HCT116 (cell line): Measurements from ENCODE around the gene ATP2C1. TPM values are rescaled to one million over a fixed set of nuclear protein-coding genes. Genes with fewer than 3 reads are reported as not detected.

Experiments
- ATAC-seq: fragments of 200-7000 bp; cut with Tn5 transposase; 2 replicates; pipeline ENCODE4 v1.9.1; 2020; ENCODE audit warnings: mild to moderate bottlenecking, moderate library complexity
- BruUV-seq: library from RNA; stranded (reverse); fragments of 400-500 nt; replicated peaks from 2 replicates; lab custom pipeline; 2021; lab: Mats Ljungman, UMichigan
- CTCF ChIA-PET: fragments of 300-600 bp; sonication (Branson Sonifier 250); formaldehyde crosslinking; loops from one replicate; lab custom pipeline; 2021; ENCODE audit warnings: antibody characterized with exemption; lab: Charles Lee
- POLR2A ChIA-PET: fragments of 300-600, 350-600 bp; sonication (Branson Sonifier 250); formaldehyde crosslinking; loops from one replicate; lab custom pipeline; 2021; ENCODE audit warnings: antibody characterized with exemption; lab: Charles Lee
- RAD21 ChIA-PET, 2 experiments: fragments of 300-600 bp; sonication (Branson Sonifier 250); formaldehyde crosslinking; loops; one replicate each; lab custom pipeline; 2023; ENCODE audit warnings: low total read pairs in 2 of 2; ENCODE audit not compliant: uncharacterized antibody in 2 of 2, unreplicated experiment in 2 of 2, low non-redundant PET in 1 of 2; lab: Charles Lee
- DNase-seq: peaks from one replicate; pipeline ENCODE4 v3.0.0-alpha.2; 2010; ENCODE audit warnings: low read depth, low spot score
- H2AFZ ChIP-seq: fragments of 200-600 bp; shearing (Covaris generic), sonication (generic); 2 replicates; pipeline ENCODE4 v1.6.1; 2017; ENCODE audit warnings: low read depth, mixed run types, mixed read lengths, antibody characterized with exemption, low read length; ENCODE audit not compliant: poor library complexity, severe bottlenecking
- H3K27ac ChIP-seq: 2 replicates; pipeline ENCODE4 v1.5.1; 2012; ENCODE audit warnings: low read depth, low read length
- H3K27me3 ChIP-seq: fragments of 200-600 bp; sonication (generic); 2 replicates; pipeline ENCODE4 v1.6.1; 2016; ENCODE audit warnings: mixed run types, low read length, mixed read lengths; ENCODE audit not compliant: insufficient read depth
- H3K36me3 ChIP-seq, 2 experiments: fragments of 200-500 bp in 1 of 2; fragments of 200-600 bp in 1 of 2; sonication (Bioruptor generic) in 1 of 2; sonication (generic) in 1 of 2; 2 replicates each; pipeline versions ENCODE4 v1.5.1 to v1.6.1; 2014 to 2016; ENCODE audit warnings: low read length in 2 of 2, inconsistent platforms in 1 of 2, mixed read lengths in 1 of 2, mixed run types in 1 of 2; ENCODE audit not compliant: insufficient read depth in 2 of 2, control insufficient read depth in 1 of 2
- H3K4me1 ChIP-seq, 2 experiments: fragments of 200-600 bp in 1 of 2; sonication (generic) in 1 of 2; 2 replicates each; pipeline versions ENCODE4 v1.5.1 to v1.6.1; 2012 to 2017; ENCODE audit warnings: low read length in 2 of 2, inconsistent platforms in 1 of 2, mild to moderate bottlenecking in 1 of 2, mixed read lengths in 1 of 2, mixed run types in 1 of 2, moderate library complexity in 1 of 2; ENCODE audit not compliant: insufficient read depth in 2 of 2, control insufficient read depth in 1 of 2
- H3K4me2 ChIP-seq: fragments of 200-600 bp; sonication (generic); 2 replicates; pipeline ENCODE4 v1.6.1; 2017; ENCODE audit warnings: mixed run types, low read length, mixed read lengths
- H3K4me3 ChIP-seq, 2 experiments: fragments of 200-600 bp in 1 of 2; sonication (generic) in 1 of 2; replicated peaks in 1 of 2; 2 replicates each; pipeline ENCODE4 v1.5.1; 2011 to 2016; ENCODE audit warnings: low read length in 2 of 2, control low read depth in 1 of 2, low read depth in 1 of 2, mild to moderate bottlenecking in 1 of 2, mixed read lengths in 1 of 2, mixed run types in 1 of 2
- H3K79me2 ChIP-seq: fragments of 200-600 bp; sonication (generic); 2 replicates; pipeline ENCODE4 v1.6.1; 2017; ENCODE audit warnings: mild to moderate bottlenecking, mixed run types, low read length, moderate library complexity, mixed read lengths; ENCODE audit not compliant: insufficient read depth
- H3K9ac ChIP-seq: fragments of 200-600 bp; sonication (generic); 2 replicates; pipeline ENCODE4 v1.6.1; 2016; ENCODE audit warnings: low read length, mixed read lengths
- H3K9me2 ChIP-seq: fragments of 200-600 bp; sonication (generic), shearing (Covaris generic); 2 replicates; pipeline ENCODE4 v1.6.1; 2017; ENCODE audit warnings: mixed run types, mild to moderate bottlenecking, moderate library complexity; ENCODE audit not compliant: insufficient read depth
- H3K9me3 ChIP-seq, 2 experiments: fragments of 200-500 bp in 1 of 2; fragments of 200-600 bp in 1 of 2; sonication (Bioruptor generic) in 1 of 2; sonication (generic) in 1 of 2; 2 replicates each; pipeline ENCODE4 v1.6.1; 2014 to 2017; ENCODE audit warnings: low read length in 2 of 2, mixed read lengths in 2 of 2, inconsistent platforms in 1 of 2, low read depth in 1 of 2, mild to moderate bottlenecking in 1 of 2, mixed run types in 1 of 2, moderate library complexity in 1 of 2; ENCODE audit not compliant: control insufficient read depth in 1 of 2, insufficient read depth in 1 of 2
- H4K20me1 ChIP-seq: fragments of 200-600 bp; sonication (generic), shearing (Covaris generic); 2 replicates; pipeline ENCODE4 v1.6.1; 2017; ENCODE audit warnings: mixed run types, mild to moderate bottlenecking, moderate library complexity; ENCODE audit not compliant: insufficient read depth
- CEBPB ChIP-seq: IDR thresholded peaks from 2 replicates; pipeline ENCODE4 v1.6.1; 2012; ENCODE audit warnings: low read depth
- CTCF ChIP-seq, 3 experiments: fragments of 200-600 bp in 1 of 3; sonication (generic) in 1 of 3; IDR thresholded peaks in 2 of 3; conservative IDR thresholded peaks in 1 of 3; 2 replicates each; pipeline ENCODE4 v1.5.1; 2012 to 2017; ENCODE audit warnings: low read depth in 2 of 3, low read length in 2 of 3, antibody characterized with exemption in 1 of 3, borderline replicate concordance in 1 of 3, control low read depth in 1 of 3, mild to moderate bottlenecking in 1 of 3, mixed read lengths in 1 of 3, mixed run types in 1 of 3, moderate library complexity in 1 of 3; ENCODE audit not compliant: insufficient read depth in 1 of 3
- JUND ChIP-seq: IDR thresholded peaks from 2 replicates; pipeline ENCODE4 v1.6.1; 2012
- MAX ChIP-seq: IDR thresholded peaks from 2 replicates; pipeline ENCODE4 v1.6.1; 2012
- POLR2A ChIP-seq: IDR thresholded peaks from 2 replicates; pipeline ENCODE4 v1.7.0; 2011; ENCODE audit warnings: borderline replicate concordance; ENCODE audit not compliant: insufficient read depth, insufficient read length; ENCODE audit errors: extremely low read depth
- SIN3A ChIP-seq: IDR thresholded peaks from 2 replicates; pipeline ENCODE4 v1.6.1; 2012; ENCODE audit warnings: low read depth
- YY1 ChIP-seq: IDR thresholded peaks from 2 replicates; pipeline ENCODE4 v1.6.1; 2011; ENCODE audit warnings: low read length, low read depth, moderate library complexity, mild to moderate bottlenecking; ENCODE audit not compliant: insufficient replicate concordance; ENCODE audit errors: extremely low read depth
- ZBTB33 ChIP-seq: IDR thresholded peaks from 2 replicates; pipeline ENCODE4 v1.6.1; 2011; ENCODE audit warnings: mild to moderate bottlenecking, low read length, moderate library complexity; ENCODE audit not compliant: insufficient replicate concordance; ENCODE audit errors: extremely low read depth
- intact Hi-C: fragments of 100-400 bp; cut with micrococcal nuclease; formaldehyde crosslinking; loops from 2 replicates; pipeline ENCODE4 v1.10.0; 2022
- total RNA-seq: library from RNA; stranded (reverse); gene quantifications from one replicate; pipeline ENCODE4 v1.2.1, GENCODE V29; 2021; ENCODE audit not compliant: unreplicated experiment

Gene ATP2C1
- total RNA-seq, 1 experiment from 2014 or later, result 69.1 TPM

- H4K20me1 ChIP-seq, result no peaks in the 10 kb centered on the region
- RAD21 ChIA-PET, result no interaction called here
- no peak overlapping the region for H3K4me3 ChIP-seq
- no peaks in the 10 kb centered on the region for H3K27me3 ChIP-seq
- H3K9ac ChIP-seq, result no peak overlapping the region
- POLR2A ChIA-PET, result no interaction called here
- intact Hi-C loops, result loop anchor here (10.0 kb wide), 1 partner anchor 1375 kb away; no protein-coding TSS in a partner anchor
- CTCF ChIA-PET, result no interaction called here
- H2AFZ ChIP-seq, result no peak overlapping the region
- H3K9me2 ChIP-seq, result no peaks in the 10 kb centered on the region
- H3K4me2 ChIP-seq, result no peak overlapping the region
- peaks cover 2 to 3% of the 10 kb centered on the region in 2 experiments; a peak in 2 of 4 replicates for H3K36me3 ChIP-seq
- no peak overlapping the region for H3K27ac ChIP-seq
- TF ChIP-seq POLR2A (no peak), ZBTB33 (no peak), JUND (no peak), CTCF (IDR thresholded peaks at IDR 0.05 in 2 of 3, conservative IDR thresholded peaks at IDR 0.05 in 1 of 3; ENCODE audit: borderline replicate concordance in 1 of 3, insufficient read depth in 1 of 3, low read depth in 2 of 3, low read length in 2 of 3) (no peak), SIN3A (no peak), MAX (no peak), CEBPB (no peak), YY1 (no peak)
- H3K9me3 ChIP-seq, result no peaks in the 10 kb centered on the region
- H3K79me2 ChIP-seq, result no peaks in the 10 kb centered on the region
- no peaks in the 10 kb centered on the region for H3K4me1 ChIP-seq
- DNase-seq (no peak), ATAC-seq (no peak)
- BruUV-seq, result no TSS peak
Measured at GRCh38 chr3:131020122-131020693, 126.3 kb downstream of the ATP2C1 start.
